Natural killer cell (primary cell): Measurements from ENCODE around the gene ATP8A1. TPM values are rescaled to one million over a fixed set of nuclear protein-coding genes. Genes with fewer than 3 reads are reported as not detected.

Experiments
- ATAC-seq, 3 donors: fragments of 150-1000 bp in 2 of 3; fragments of 200-7000 bp in 1 of 3; cut with Tn5 transposase; 1 replicate in 1 of 3; 2 replicates in 2 of 3; pipeline ENCODE4 v1.10.0; 2021; ENCODE audit warnings: mild to moderate bottlenecking in 2 of 3, moderate library complexity in 2 of 3
- DNase-seq, 2 donors: peaks; one replicate each; pipeline versions ENCODE4 v3.0.0 to v3.0.0-alpha.2; 2013 to 2021; ENCODE audit warnings: mixed read lengths in 1 of 2
- H3K27ac ChIP-seq: one replicate; pipeline ENCODE4 v1.5.1; 2013; ENCODE audit warnings: mild to moderate bottlenecking, low read length
- H3K27me3 ChIP-seq: one replicate; pipeline ENCODE4 v1.6.1; 2013; ENCODE audit warnings: low read length; ENCODE audit not compliant: control insufficient read depth, insufficient read depth
- H3K36me3 ChIP-seq: one replicate; pipeline ENCODE4 v1.6.1; 2013; ENCODE audit warnings: low read length; ENCODE audit not compliant: control insufficient read depth, insufficient read depth
- H3K4me1 ChIP-seq: one replicate; pipeline ENCODE4 v1.6.1; 2013; ENCODE audit warnings: low read length; ENCODE audit not compliant: control insufficient read depth, insufficient read depth
- H3K4me3 ChIP-seq: one replicate; pipeline ENCODE4 v1.5.1; 2013; ENCODE audit warnings: low read length
- H3K9me3 ChIP-seq: one replicate; pipeline ENCODE4 v1.6.1; 2013; ENCODE audit warnings: low read length; ENCODE audit not compliant: control insufficient read depth, insufficient read depth
- H3K27ac Mint-ChIP-seq, 2 donors: one replicate each; pipeline ENCODE4 v1.8.0; 2022; ENCODE audit warnings: mild to moderate bottlenecking in 2 of 2, mixed read lengths in 2 of 2, moderate library complexity in 1 of 2
- H3K27me3 Mint-ChIP-seq, 2 donors: one replicate each; pipeline ENCODE4 v1.8.0; 2022; ENCODE audit warnings: low read depth in 2 of 2, mixed read lengths in 2 of 2
- H3K36me3 Mint-ChIP-seq: one replicate; pipeline ENCODE4 v1.8.0; 2022; ENCODE audit warnings: mixed read lengths
- H3K4me1 Mint-ChIP-seq, 2 donors: one replicate each; pipeline ENCODE4 v1.8.0; 2022; ENCODE audit warnings: mixed read lengths in 2 of 2
- H3K4me3 Mint-ChIP-seq: one replicate; pipeline ENCODE4 v1.8.0; 2022; ENCODE audit warnings: mild to moderate bottlenecking, moderate library complexity, mixed read lengths
- H3K9me3 Mint-ChIP-seq, 2 donors: one replicate each; pipeline ENCODE4 v1.8.0; 2022; ENCODE audit warnings: mixed read lengths in 2 of 2
- WGBS: methylation state at CpG from one replicate; pipeline ENCODE4 v1.1.7; 2013; ENCODE audit warnings: missing lambda C conversion rate; ENCODE audit not compliant: insufficient coverage; 5-methylcytosine and 5-hydroxymethylcytosine counted together
- intact Hi-C: fragments of 100-400 bp; cut with micrococcal nuclease; formaldehyde crosslinking; loops from one replicate; pipeline ENCODE4 v1.14.2; 2022
- total RNA-seq, 4 donors: library from RNA; stranded (reverse); fragments of 120-200 nt in 1 of 4; gene quantifications; one replicate each; pipeline versions ENCODE4 v1.2.3 to v1.2.4, GENCODE V29; 2013 to 2022
- TF ChIP-seq, protein P1 (sequence below): fragments of 200-600 bp; IDR thresholded peaks from one replicate; pipeline ENCODE4 v1.8.0; 2022; ENCODE audit warnings: antibody characterized with exemption

The ATP8A1 gene
- total RNA-seq, 3 donors from 2014 or later (not counting 1 experiment from before 2014, with no cell fraction given): 84.8 to 156 (median 147) TPM

GRCh38 chr4:42638993-42639392, 17.9 kb downstream of the ATP8A1 start:
- Mint-ChIP-seq H3K27ac (peak overlapping the region; percentile 76 to 88), H3K27me3 (no peaks in the 10 kb centered on the region), H3K36me3 (no peaks in the 10 kb centered on the region), H3K4me1 (peaks cover 79 to 85% of the 10 kb centered on the region in 2 donors), H3K9me3 (no peaks in the 10 kb centered on the region), H3K4me3 (peak overlapping the region; percentile 72)
- H3K27ac ChIP-seq: peak overlapping the region; percentile 60
- intact Hi-C loops: no loop called here
- H3K4me1 ChIP-seq: peaks cover 30% of the 10 kb centered on the region
- ATAC-seq (peak; percentile 58 to 66 (median 60)), DNase-seq (no peak)
- no peaks in the 10 kb centered on the region for H3K27me3 ChIP-seq
- no peak overlapping the region for H3K4me3 ChIP-seq
- no peaks in the 10 kb centered on the region for H3K9me3 ChIP-seq
- TF ChIP-seq, protein P1, sequence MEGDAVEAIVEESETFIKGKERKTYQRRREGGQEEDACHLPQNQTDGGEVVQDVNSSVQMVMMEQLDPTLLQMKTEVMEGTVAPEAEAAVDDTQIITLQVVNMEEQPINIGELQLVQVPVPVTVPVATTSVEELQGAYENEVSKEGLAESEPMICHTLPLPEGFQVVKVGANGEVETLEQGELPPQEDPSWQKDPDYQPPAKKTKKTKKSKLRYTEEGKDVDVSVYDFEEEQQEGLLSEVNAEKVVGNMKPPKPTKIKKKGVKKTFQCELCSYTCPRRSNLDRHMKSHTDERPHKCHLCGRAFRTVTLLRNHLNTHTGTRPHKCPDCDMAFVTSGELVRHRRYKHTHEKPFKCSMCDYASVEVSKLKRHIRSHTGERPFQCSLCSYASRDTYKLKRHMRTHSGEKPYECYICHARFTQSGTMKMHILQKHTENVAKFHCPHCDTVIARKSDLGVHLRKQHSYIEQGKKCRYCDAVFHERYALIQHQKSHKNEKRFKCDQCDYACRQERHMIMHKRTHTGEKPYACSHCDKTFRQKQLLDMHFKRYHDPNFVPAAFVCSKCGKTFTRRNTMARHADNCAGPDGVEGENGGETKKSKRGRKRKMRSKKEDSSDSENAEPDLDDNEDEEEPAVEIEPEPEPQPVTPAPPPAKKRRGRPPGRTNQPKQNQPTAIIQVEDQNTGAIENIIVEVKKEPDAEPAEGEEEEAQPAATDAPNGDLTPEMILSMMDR: no peak
- WGBS: 0% methylated on average over 3 of the region's 3 CpGs
- H3K36me3 ChIP-seq: no peaks in the 10 kb centered on the region

GRCh38 chr4:42638321-42638720, 18.6 kb downstream of the ATP8A1 start:
- intact Hi-C loops: no loop called here
- Histone ChIP-seq H3K27ac (no peak overlapping the region), H3K4me3 (no peak overlapping the region), H3K36me3 (no peaks in the 10 kb centered on the region), H3K9me3 (no peaks in the 10 kb centered on the region), H3K4me1 (peaks cover 23% of the 10 kb centered on the region), H3K27me3 (no peaks in the 10 kb centered on the region)
- DNase-seq: no peak
- no peak for ATAC-seq
- Mint-ChIP-seq H3K27me3 (no peaks in the 10 kb centered on the region), H3K36me3 (no peaks in the 10 kb centered on the region), H3K9me3 (no peaks in the 10 kb centered on the region), H3K4me3 (peak overlapping the region; percentile 72), H3K27ac (peak overlapping the region in 1 of 2 donors; percentile 88), H3K4me1 (peaks cover 79 to 85% of the 10 kb centered on the region in 2 donors)
- TF ChIP-seq, protein P1: no peak
- WGBS: 87% methylated on average over 5 of the region's 5 CpGs

DNA sequence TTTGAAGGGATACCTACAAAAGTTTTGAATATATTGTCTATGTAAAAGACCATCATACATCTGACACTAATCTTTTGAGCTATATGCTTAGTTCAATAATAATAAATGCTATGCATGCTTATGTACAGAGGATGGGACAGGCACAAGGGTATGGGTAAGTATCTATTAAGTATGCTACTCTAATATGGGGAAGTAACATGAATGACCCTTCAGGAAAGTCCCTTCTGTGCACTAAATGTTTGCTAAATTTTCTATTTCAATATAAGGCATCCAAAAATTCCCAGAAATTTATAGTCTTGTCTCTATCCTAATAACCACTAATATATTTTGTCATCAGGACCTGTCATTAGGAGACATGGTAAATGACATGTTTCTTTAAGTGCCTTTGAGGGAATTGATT, 19.0 kb downstream of the ATP8A1 start:
- DNase-seq: no peak

More for the DNA sequence above, 19.0 kb downstream of the ATP8A1 start:
- H3K4me3 Mint-ChIP-seq: no peak overlapping the region
- Histone ChIP-seq H3K27me3 (no peaks in the 10 kb centered on the region), H3K9me3 (no peaks in the 10 kb centered on the region), H3K27ac (no peak overlapping the region), H3K36me3 (no peaks in the 10 kb centered on the region), H3K4me3 (no peak overlapping the region), H3K4me1 (peaks cover 22% of the 10 kb centered on the region)
- peaks cover 80 to 85% of the 10 kb centered on the region in 2 donors for H3K4me1 Mint-ChIP-seq
- H3K9me3 Mint-ChIP-seq: no peaks in the 10 kb centered on the region
- no peaks in the 10 kb centered on the region for H3K27me3 Mint-ChIP-seq
- no peak for ATAC-seq
- intact Hi-C loops: no loop called here
- no peaks in the 10 kb centered on the region for H3K36me3 Mint-ChIP-seq
- peak overlapping the region; percentile 58 to 88 for H3K27ac Mint-ChIP-seq
- TF ChIP-seq, protein P1: no peak
